HepG2 (cell line): ENCODE measurements around the gene WNT10A. TPM values are rescaled to one million over a fixed set of nuclear protein-coding genes. Genes with fewer than 3 reads are reported as not detected.
"Not testable (repeated sequence)": the region's sequence is repeated elsewhere in the genome, so short reads cannot be mapped to it uniquely, and the experiment has no call there.

Experiments
- ATAC-seq: fragments of 200-7000 bp; cut with Tn5 transposase; 3 replicates; pipeline ENCODE4 v1.9.1; 2020; ENCODE audit warnings: mild to moderate bottlenecking, moderate library complexity
- BruUV-seq: library from RNA; stranded (reverse); fragments of 400-500 nt; replicated peaks from 2 replicates; lab custom pipeline; 2021; lab: Mats Ljungman, UMichigan
- CTCF ChIA-PET: fragments of 300-600 bp; formaldehyde crosslinking; extraction: SDS; loops from one replicate; lab custom pipeline; 2021; ENCODE audit warnings: low total read pairs, inconsistent platforms, low intra/inter-chr PET ratio; lab: Yijun Ruan, JAX
- POLR2A ChIA-PET: fragments of 350-600 bp; sonication (Branson Sonifier 250); formaldehyde crosslinking; loops from one replicate; lab custom pipeline; 2020; ENCODE audit warnings: antibody characterized with exemption, inconsistent platforms; lab: Yijun Ruan, JAX
- DNase-seq: peaks from one replicate; pipeline ENCODE4 v3.0.0-alpha.2; 2015; ENCODE audit warnings: low spot score
- FAIRE-seq: peaks from 3 replicates; lab custom pipeline; 2011; peaks lifted over from hg19 to GRCh38; lab: Jason Lieb, UNC
- H2AFZ ChIP-seq: one replicate; pipeline ENCODE4 v1.6.1; 2011; ENCODE audit warnings: low read length, inconsistent platforms
- H3K27ac ChIP-seq: fragments of 300-600 bp; 3 replicates; pipeline ENCODE4 v1.8.0; 2011; ENCODE audit warnings: mixed run types, mild to moderate bottlenecking, mixed read lengths, low read length, inconsistent platforms; ENCODE audit not compliant: insufficient read depth; ENCODE audit errors: extremely low read length
- H3K27me3 ChIP-seq, 2 experiments: fragments of 200-600 bp in 1 of 2; 2 replicates in 1 of 2; 3 replicates in 1 of 2; pipeline versions ENCODE4 v1.6.0 to v1.8.0; 2011; ENCODE audit warnings: low read length in 2 of 2, mild to moderate bottlenecking in 2 of 2, moderate library complexity in 2 of 2, inconsistent platforms in 1 of 2; ENCODE audit not compliant: insufficient read depth in 2 of 2, control insufficient read depth in 1 of 2
- H3K36me3 ChIP-seq, 2 experiments: fragments of 200-600 bp in 1 of 2; replicated peaks in 1 of 2; 2 replicates in 1 of 2; 3 replicates in 1 of 2; pipeline versions ENCODE4 v1.5.1 to v1.8.0; 2011; ENCODE audit warnings: low read length in 2 of 2, inconsistent platforms in 1 of 2; ENCODE audit not compliant: insufficient read depth in 2 of 2, control insufficient read depth in 1 of 2
- H3K4me1 ChIP-seq: 2 replicates; pipeline ENCODE4 v1.5.1; 2012; ENCODE audit warnings: low read length, inconsistent platforms; ENCODE audit not compliant: insufficient read depth
- H3K4me2 ChIP-seq: 2 replicates; pipeline ENCODE4 v1.6.0; 2011; ENCODE audit warnings: low read depth, low read length, inconsistent platforms
- H3K4me3 ChIP-seq, 3 experiments: fragments of 200-600 bp in 1 of 3; sonication (generic), shearing (Covaris generic) in 1 of 3; replicated peaks in 1 of 3; 2 replicates each; pipeline ENCODE4 v1.5.1; 2011 to 2016; ENCODE audit warnings: low read length in 3 of 3, inconsistent platforms in 2 of 3, low read depth in 2 of 3, mild to moderate bottlenecking in 2 of 3, control low read depth in 1 of 3, mixed read lengths in 1 of 3; ENCODE audit not compliant: insufficient read depth in 1 of 3
- H3K79me2 ChIP-seq: one replicate; pipeline ENCODE4 v1.6.1; 2011; ENCODE audit warnings: low read length, inconsistent platforms; ENCODE audit not compliant: insufficient read depth
- H3K9ac ChIP-seq: 2 replicates; pipeline ENCODE4 v1.6.0; 2011; ENCODE audit warnings: mild to moderate bottlenecking, low read depth, low read length, inconsistent platforms; ENCODE audit not compliant: insufficient read depth
- H3K9me3 ChIP-seq: 2 replicates; pipeline ENCODE4 v1.5.1; 2012; ENCODE audit warnings: mild to moderate bottlenecking, low read length
- H4K20me1 ChIP-seq: 2 replicates; pipeline ENCODE4 v1.6.0; 2011; ENCODE audit warnings: inconsistent platforms, mild to moderate bottlenecking, low read length, moderate library complexity; ENCODE audit not compliant: insufficient read depth
- ATAD3A ChIP-seq: sonication (generic); formaldehyde crosslinking; IDR thresholded peaks from 2 replicates; pipeline ENCODE4 v1.4.0; 2020; ENCODE audit warnings: missing genetic modification reagents
- RFXANK ChIP-seq: IDR thresholded peaks from 2 replicates; pipeline ENCODE4 v1.6.1; 2016
- SCMH1 ChIP-seq: sonication (generic); formaldehyde crosslinking; IDR thresholded peaks from 2 replicates; pipeline ENCODE4 v1.9.0; 2021; ENCODE audit warnings: missing genetic modification reagents, mild to moderate bottlenecking, borderline replicate concordance
- ZNF512B ChIP-seq: sonication (generic); formaldehyde crosslinking; IDR thresholded peaks from 2 replicates; pipeline ENCODE4 v1.5.1; 2020; ENCODE audit warnings: missing genetic modification reagents, mild to moderate bottlenecking, borderline replicate concordance
- ZXDC ChIP-seq: sonication (generic); formaldehyde crosslinking; IDR thresholded peaks from 2 replicates; pipeline ENCODE4 v1.5.0; 2020; ENCODE audit warnings: mild to moderate bottlenecking, missing genetic modification reagents
- WGBS: methylation state at CpG from one replicate; pipeline ENCODE4 v1.1.6; 2017; ENCODE audit warnings: low lambda C conversion rate; 5-methylcytosine and 5-hydroxymethylcytosine counted together
- in situ Hi-C: cut with HindIII; loops from 2 replicates; pipeline ENCODE4 v1.10.0; 2017; ENCODE audit warnings: low pct_unique_long_range_greater_than_20kb; ENCODE audit not compliant: extremely low pct_ligation_motif_present
- intact Hi-C: fragments of 100-400 bp; cut with micrococcal nuclease; formaldehyde crosslinking; loops from one replicate; pipeline ENCODE4 v1.10.0; 2022; ENCODE audit not compliant: unreplicated experiment
- polyA plus RNA-seq, 8 experiments: library from polyadenylated mRNA; depleted of rRNA in 3 of 8; stranded (reverse) in 7 of 8; unstranded in 1 of 8; fragments of >200 nt; fragmentation: Illumina TruSeq in 4 of 8; extraction: Trizol in 4 of 8; gene quantifications; 2 replicates each; pipeline versions ENCODE4 v1.2.1 to v1.2.3, GENCODE V29; 2011 to 2016; ENCODE audit warnings: low read depth in 4 of 8, missing spikeins in 1 of 8, mixed read lengths in 1 of 8; ENCODE audit not compliant: insufficient read depth in 1 of 8
- total RNA-seq, 5 experiments: library from RNA; depleted of rRNA; stranded (reverse); fragments of >200 nt; fragmentation: Illumina TruSeq; extraction: Trizol; gene quantifications; 2 replicates each; pipeline ENCODE4 v1.2.3, GENCODE V29; 2016; ENCODE audit warnings: low read depth in 1 of 5

The WNT10A gene
- total and polyA plus RNA-seq, 2 of the 13 experiments (the other 11 are each of a cell fraction or from before 2014, with no cell fraction given) = 0.03 TPM; not detected in 1

GRCh38 chr2:218927876-218928275 lies 47.2 kb downstream of the WNT10A start (continued):
- TF ChIP-seq ATAD3A = no peak
- TF ChIP-seq ZNF512B (CRISPR knock-in tag) = no peak
- TF ChIP-seq ZXDC = no peak
- no peak for TF ChIP-seq SCMH1 (CRISPR knock-in tag)
- TF ChIP-seq RFXANK (CRISPR knock-in tag) = no peak

GRCh38 chr2:218930488-218930887 lies 49.8 kb downstream of the WNT10A start:
- H3K9me3 ChIP-seq, H3K27me3 ChIP-seq, H4K20me1 ChIP-seq, FAIRE-seq, H3K4me1 ChIP-seq, H3K4me2 ChIP-seq, CTCF ChIA-PET, H3K79me2 ChIP-seq, H3K9ac ChIP-seq, POLR2A ChIA-PET, DNase-seq, H3K36me3 ChIP-seq, ATAC-seq, H2AFZ ChIP-seq, BruUV-seq, H3K27ac ChIP-seq, in situ Hi-C loops, H3K4me3 ChIP-seq, intact Hi-C loops: not testable (repeated sequence)
- WGBS = 70% methylated on average over 10 of the region's 10 CpGs

- CTCF ChIA-PET = not testable (repeated sequence)
- peaks cover 0 to 10% of the 10 kb centered on the region in 2 experiments; a peak in 1 of 5 replicates for H3K27me3 ChIP-seq
Observed at GRCh38 chr2:218931751-218932150, 51.1 kb downstream of the WNT10A start.

More at GRCh38 chr2:218931751-218932150, 51.1 kb downstream of the WNT10A start:
- H3K4me1 ChIP-seq, H3K27ac ChIP-seq, H3K4me2 ChIP-seq, POLR2A ChIA-PET, H2AFZ ChIP-seq, H3K4me3 ChIP-seq, H3K79me2 ChIP-seq, H4K20me1 ChIP-seq, DNase-seq, H3K36me3 ChIP-seq, intact Hi-C loops, H3K9ac ChIP-seq, ATAC-seq, FAIRE-seq, H3K9me3 ChIP-seq, BruUV-seq, in situ Hi-C loops: not testable (repeated sequence)
- 71% methylated on average over 15 of the region's 25 CpGs for WGBS
